ENCODE data around the gene STRIP2.
"Not testable (repeated sequence)": the region's sequence is repeated elsewhere in the genome, so short reads cannot be mapped to it uniquely, and the experiment has no call there.

DNA sequence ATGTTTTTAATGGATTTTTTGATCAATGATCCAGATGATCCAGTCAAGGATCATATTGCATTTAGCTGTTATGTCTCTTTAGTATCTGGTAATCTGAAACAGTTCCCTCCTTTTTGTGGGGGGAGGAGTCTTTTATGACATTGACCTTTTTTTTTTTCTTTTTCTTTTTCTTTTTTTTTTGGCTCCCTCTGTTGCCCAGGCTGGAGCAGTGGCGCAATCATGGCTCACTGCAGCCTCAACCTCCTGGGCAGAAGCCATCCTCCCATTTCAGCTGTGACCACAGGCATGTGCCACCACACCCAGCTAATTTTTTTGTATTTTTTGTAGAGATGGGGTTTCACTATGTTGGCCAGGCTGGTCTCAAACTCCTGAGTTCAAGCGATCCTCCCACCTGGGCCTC is 90.2 kb downstream of the STRIP2 start:
- TF ChIP-seq CTCF (IDR thresholded peaks at IDR 0.05); POLR2AphosphoS5 (IDR thresholded peaks at IDR 0.05; ENCODE audit: insufficient read depth in 1 of 2, low read depth in 1 of 2); POLR2A (IDR thresholded peaks at IDR 0.05): not testable (repeated sequence)

Data from vagina (tissue), 2 donors.